ENCODE results near the gene C1QC.

- TF ChIP-seq EZH2phosphoT487 (IDR thresholded peaks at IDR 0.05; ENCODE audit: unreplicated experiment) (no peak), POLR2AphosphoS5 (IDR thresholded peaks at IDR 0.05; ENCODE audit: low read depth) (no peak), CTCF (conservative IDR thresholded peaks at IDR 0.05; ENCODE audit: low read depth in 2 of 2) (no peak), REST (IDR thresholded peaks at IDR 0.05; ENCODE audit: unreplicated experiment) (no peak)
These were observed 16.9 kb upstream of the C1QC start for GRCh38 chr1:22626237-22627157.
